Mammary epithelial cell (primary cell): ENCODE measurements around the gene HIP1.

ENCODE experiments used
- CTCF ChIP-seq, 2 donors: IDR thresholded peaks in 1 of 2; conservative IDR thresholded peaks in 1 of 2; 2 replicates each; pipeline ENCODE4 v1.5.1; 2011 to 2012; ENCODE audit warnings: inconsistent platforms in 2 of 2, low read length in 2 of 2, mild to moderate bottlenecking in 2 of 2, control low read depth in 1 of 2, low read depth in 1 of 2; ENCODE audit not compliant: insufficient read depth in 1 of 2; ENCODE audit errors: extremely low read depth in 1 of 2
- EZH2 ChIP-seq: IDR thresholded peaks from 2 replicates; pipeline ENCODE4 v1.6.1; 2012; ENCODE audit warnings: low read length, inconsistent platforms, borderline replicate concordance

GRCh38 chr7:75696263-75697037, 42.3 kb downstream of the HIP1 start:
- TF ChIP-seq CTCF (conservative IDR thresholded peaks at IDR 0.05 in 1 of 2, IDR thresholded peaks at IDR 0.05 in 1 of 2; ENCODE audit: extremely low read depth in 1 of 2, insufficient read depth in 1 of 2, low read depth in 1 of 2, low read length in 2 of 2): no peak
- no peak for TF ChIP-seq EZH2
